Prostate gland (tissue), 2 donors: ENCODE results near the gene TTLL10.

ENCODE experiments used
- POLR2AphosphoS5 ChIP-seq: sonication (generic); formaldehyde crosslinking; IDR thresholded peaks from one replicate; pipeline ENCODE4 v1.6.1; 2017; ENCODE audit warnings: antibody characterized with exemption
- TF ChIP-seq, protein P1 (sequence below), 4 experiments: fragments of 200-600 bp in 2 of 4; fragments of 450-650 bp in 2 of 4; sonication (generic) in 2 of 4; IDR thresholded peaks; 1 replicate in 3 of 4; 2 replicates in 1 of 4; pipeline ENCODE4 v1.5.1; 2016 to 2019; ENCODE audit warnings: antibody characterized with exemption in 4 of 4, mild to moderate bottlenecking in 2 of 4, moderate library complexity in 2 of 4

DNA sequence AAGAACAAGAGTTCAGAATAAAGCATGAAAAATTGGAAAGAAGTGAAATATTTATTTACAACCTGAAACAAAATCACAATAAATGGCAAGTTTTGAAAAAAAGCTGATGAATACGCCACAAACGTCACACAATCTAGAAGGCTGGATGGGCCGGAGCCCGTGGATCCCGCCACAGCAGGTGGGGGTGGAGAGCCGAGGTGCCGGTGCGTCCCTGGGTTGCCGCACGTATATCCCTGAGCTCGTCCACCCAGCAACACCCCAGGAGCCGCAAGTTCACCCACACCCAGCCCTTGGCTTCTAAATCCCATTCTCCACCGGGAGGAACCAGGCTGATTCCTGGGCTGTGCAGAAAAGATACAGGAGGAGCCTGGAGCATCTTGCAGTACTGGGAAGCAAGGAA lies 25.6 kb upstream of the TTLL10 start:
- TF ChIP-seq, protein P1, sequence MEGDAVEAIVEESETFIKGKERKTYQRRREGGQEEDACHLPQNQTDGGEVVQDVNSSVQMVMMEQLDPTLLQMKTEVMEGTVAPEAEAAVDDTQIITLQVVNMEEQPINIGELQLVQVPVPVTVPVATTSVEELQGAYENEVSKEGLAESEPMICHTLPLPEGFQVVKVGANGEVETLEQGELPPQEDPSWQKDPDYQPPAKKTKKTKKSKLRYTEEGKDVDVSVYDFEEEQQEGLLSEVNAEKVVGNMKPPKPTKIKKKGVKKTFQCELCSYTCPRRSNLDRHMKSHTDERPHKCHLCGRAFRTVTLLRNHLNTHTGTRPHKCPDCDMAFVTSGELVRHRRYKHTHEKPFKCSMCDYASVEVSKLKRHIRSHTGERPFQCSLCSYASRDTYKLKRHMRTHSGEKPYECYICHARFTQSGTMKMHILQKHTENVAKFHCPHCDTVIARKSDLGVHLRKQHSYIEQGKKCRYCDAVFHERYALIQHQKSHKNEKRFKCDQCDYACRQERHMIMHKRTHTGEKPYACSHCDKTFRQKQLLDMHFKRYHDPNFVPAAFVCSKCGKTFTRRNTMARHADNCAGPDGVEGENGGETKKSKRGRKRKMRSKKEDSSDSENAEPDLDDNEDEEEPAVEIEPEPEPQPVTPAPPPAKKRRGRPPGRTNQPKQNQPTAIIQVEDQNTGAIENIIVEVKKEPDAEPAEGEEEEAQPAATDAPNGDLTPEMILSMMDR (IDR thresholded peaks at IDR 0.05): no peak
- no peak for TF ChIP-seq POLR2AphosphoS5
